ENCODE measurements around the gene E2F4. TPM values are rescaled to one million over a fixed set of nuclear protein-coding genes. Genes with fewer than 3 reads are reported as not detected.
A peak's percentile ranks its signal among the peaks of the same experiment; 100 is the strongest.

E2F4 gene
- total and polyA plus RNA-seq, 2 of the 13 experiments (the other 11 are each of a cell fraction or from before 2014, with no cell fraction given) = 84.8 to 91.2 TPM

GRCh38 chr16:67183627-67184452 is 8.1 kb upstream of the E2F4 start, which contains the start of gene MATCAP1 (continued):
- TF ChIP-seq, protein P1, sequence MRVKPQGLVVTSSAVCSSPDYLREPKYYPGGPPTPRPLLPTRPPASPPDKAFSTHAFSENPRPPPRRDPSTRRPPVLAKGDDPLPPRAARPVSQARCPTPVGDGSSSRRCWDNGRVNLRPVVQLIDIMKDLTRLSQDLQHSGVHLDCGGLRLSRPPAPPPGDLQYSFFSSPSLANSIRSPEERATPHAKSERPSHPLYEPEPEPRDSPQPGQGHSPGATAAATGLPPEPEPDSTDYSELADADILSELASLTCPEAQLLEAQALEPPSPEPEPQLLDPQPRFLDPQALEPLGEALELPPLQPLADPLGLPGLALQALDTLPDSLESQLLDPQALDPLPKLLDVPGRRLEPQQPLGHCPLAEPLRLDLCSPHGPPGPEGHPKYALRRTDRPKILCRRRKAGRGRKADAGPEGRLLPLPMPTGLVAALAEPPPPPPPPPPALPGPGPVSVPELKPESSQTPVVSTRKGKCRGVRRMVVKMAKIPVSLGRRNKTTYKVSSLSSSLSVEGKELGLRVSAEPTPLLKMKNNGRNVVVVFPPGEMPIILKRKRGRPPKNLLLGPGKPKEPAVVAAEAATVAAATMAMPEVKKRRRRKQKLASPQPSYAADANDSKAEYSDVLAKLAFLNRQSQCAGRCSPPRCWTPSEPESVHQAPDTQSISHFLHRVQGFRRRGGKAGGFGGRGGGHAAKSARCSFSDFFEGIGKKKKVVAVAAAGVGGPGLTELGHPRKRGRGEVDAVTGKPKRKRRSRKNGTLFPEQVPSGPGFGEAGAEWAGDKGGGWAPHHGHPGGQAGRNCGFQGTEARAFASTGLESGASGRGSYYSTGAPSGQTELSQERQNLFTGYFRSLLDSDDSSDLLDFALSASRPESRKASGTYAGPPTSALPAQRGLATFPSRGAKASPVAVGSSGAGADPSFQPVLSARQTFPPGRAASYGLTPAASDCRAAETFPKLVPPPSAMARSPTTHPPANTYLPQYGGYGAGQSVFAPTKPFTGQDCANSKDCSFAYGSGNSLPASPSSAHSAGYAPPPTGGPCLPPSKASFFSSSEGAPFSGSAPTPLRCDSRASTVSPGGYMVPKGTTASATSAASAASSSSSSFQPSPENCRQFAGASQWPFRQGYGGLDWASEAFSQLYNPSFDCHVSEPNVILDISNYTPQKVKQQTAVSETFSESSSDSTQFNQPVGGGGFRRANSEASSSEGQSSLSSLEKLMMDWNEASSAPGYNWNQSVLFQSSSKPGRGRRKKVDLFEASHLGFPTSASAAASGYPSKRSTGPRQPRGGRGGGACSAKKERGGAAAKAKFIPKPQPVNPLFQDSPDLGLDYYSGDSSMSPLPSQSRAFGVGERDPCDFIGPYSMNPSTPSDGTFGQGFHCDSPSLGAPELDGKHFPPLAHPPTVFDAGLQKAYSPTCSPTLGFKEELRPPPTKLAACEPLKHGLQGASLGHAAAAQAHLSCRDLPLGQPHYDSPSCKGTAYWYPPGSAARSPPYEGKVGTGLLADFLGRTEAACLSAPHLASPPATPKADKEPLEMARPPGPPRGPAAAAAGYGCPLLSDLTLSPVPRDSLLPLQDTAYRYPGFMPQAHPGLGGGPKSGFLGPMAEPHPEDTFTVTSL (CRISPR knock-in tag; IDR thresholded peaks at IDR 0.05; ENCODE audit: borderline replicate concordance) = 0 out of 2 replicates have a peak, but pooled peaks have one; percentile 52
- TF ChIP-seq MIXL1 (CRISPR knock-in tag; IDR thresholded peaks at IDR 0.05) (no peak), FOXP1 (IDR thresholded peaks at IDR 0.05) (no peak), FOXP1 (CRISPR knock-in tag; IDR thresholded peaks at IDR 0.05) (no peak), CENPT (CRISPR knock-in tag; IDR thresholded peaks at IDR 0.05; ENCODE audit: low read depth) (no peak), ZNF431 (CRISPR knock-in tag; IDR thresholded peaks at IDR 0.05; ENCODE audit: borderline replicate concordance, low read depth) (peak; percentile 39; the same call in 1 of the 2 replicates), FOSL2 (CRISPR knock-in tag; IDR thresholded peaks at IDR 0.05) (peak; percentile 68; the same call in 1 of the 2 replicates), POGZ (CRISPR knock-in tag; IDR thresholded peaks at IDR 0.05) (peak; percentile 34), HES4 (CRISPR knock-in tag; IDR thresholded peaks at IDR 0.05; ENCODE audit: borderline replicate concordance) (peak; percentile 43; the same call in 1 of the 2 replicates), YEATS4 (CRISPR knock-in tag; IDR thresholded peaks at IDR 0.05; ENCODE audit: borderline replicate concordance) (peak; percentile 90; the same call in 1 of the 2 replicates), ZNF619 (CRISPR knock-in tag; IDR thresholded peaks at IDR 0.05) (0 out of 2 replicates have a peak, but pooled peaks have one; percentile 72), ZIK1 (CRISPR knock-in tag; IDR thresholded peaks at IDR 0.05; ENCODE audit: borderline replicate concordance, low read depth) (no peak; the same call in 1 of the 2 replicates), ZFP36L2 (CRISPR knock-in tag; IDR thresholded peaks at IDR 0.05) (no peak), ZNF674 (CRISPR knock-in tag; IDR thresholded peaks at IDR 0.05; ENCODE audit: low read depth) (0 out of 2 replicates have a peak, but pooled peaks have one; percentile 19), BCL3 (CRISPR knock-in tag; IDR thresholded peaks at IDR 0.05) (peak; percentile 85)
- TF ChIP-seq, protein P2, sequence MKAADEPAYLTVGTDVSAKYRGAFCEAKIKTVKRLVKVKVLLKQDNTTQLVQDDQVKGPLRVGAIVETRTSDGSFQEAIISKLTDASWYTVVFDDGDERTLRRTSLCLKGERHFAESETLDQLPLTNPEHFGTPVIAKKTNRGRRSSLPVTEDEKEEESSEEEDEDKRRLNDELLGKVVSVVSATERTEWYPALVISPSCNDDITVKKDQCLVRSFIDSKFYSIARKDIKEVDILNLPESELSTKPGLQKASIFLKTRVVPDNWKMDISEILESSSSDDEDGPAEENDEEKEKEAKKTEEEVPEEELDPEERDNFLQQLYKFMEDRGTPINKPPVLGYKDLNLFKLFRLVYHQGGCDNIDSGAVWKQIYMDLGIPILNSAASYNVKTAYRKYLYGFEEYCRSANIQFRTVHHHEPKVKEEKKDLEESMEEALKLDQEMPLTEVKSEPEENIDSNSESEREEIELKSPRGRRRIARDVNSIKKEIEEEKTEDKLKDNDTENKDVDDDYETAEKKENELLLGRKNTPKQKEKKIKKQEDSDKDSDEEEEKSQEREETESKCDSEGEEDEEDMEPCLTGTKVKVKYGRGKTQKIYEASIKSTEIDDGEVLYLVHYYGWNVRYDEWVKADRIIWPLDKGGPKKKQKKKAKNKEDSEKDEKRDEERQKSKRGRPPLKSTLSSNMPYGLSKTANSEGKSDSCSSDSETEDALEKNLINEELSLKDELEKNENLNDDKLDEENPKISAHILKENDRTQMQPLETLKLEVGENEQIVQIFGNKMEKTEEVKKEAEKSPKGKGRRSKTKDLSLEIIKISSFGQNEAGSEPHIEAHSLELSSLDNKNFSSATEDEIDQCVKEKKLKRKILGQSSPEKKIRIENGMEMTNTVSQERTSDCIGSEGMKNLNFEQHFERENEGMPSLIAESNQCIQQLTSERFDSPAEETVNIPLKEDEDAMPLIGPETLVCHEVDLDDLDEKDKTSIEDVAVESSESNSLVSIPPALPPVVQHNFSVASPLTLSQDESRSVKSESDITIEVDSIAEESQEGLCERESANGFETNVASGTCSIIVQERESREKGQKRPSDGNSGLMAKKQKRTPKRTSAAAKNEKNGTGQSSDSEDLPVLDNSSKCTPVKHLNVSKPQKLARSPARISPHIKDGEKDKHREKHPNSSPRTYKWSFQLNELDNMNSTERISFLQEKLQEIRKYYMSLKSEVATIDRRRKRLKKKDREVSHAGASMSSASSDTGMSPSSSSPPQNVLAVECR (CRISPR knock-in tag; IDR thresholded peaks at IDR 0.05; ENCODE audit: borderline replicate concordance) = peak; percentile 94
- TF ChIP-seq, protein P3, sequence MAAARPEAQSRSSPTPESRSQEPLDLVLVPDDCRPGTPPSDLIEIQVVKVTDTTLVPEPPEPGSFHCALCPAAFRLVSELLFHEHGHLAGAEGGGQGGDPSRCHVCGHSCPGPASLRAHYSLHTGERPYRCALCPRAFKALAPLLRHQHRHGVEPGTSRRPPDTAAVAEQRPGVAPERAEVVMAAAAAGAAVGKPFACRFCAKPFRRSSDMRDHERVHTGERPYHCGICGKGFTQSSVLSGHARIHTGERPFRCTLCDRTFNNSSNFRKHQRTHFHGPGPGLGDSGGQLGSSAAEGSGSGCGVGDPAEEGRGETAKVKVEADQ (CRISPR knock-in tag; IDR thresholded peaks at IDR 0.05; ENCODE audit: borderline replicate concordance) = peak; percentile 95
